Raji (cell line): ENCODE data around the gene TREX2.

Source experiments
- POLR2A ChIP-seq: IDR thresholded peaks from 2 replicates; pipeline ENCODE4 v1.6.1; 2011; ENCODE audit warnings: low read depth, low read length, control low read depth; ENCODE audit not compliant: insufficient read depth

Gene TREX2

GRCh38 chrX:153398275-153398960 lies 47.4 kb downstream of the TREX2 start:
- no peak for TF ChIP-seq POLR2A

- no peak for TF ChIP-seq POLR2A
Measured at GRCh38 chrX:153397256-153397960, 48.4 kb downstream of the TREX2 start.

- no peak for TF ChIP-seq POLR2A
Measured at GRCh38 chrX:153396320-153397195, 49.3 kb downstream of the TREX2 start.

GRCh38 chrX:153395613-153396319 lies 50.1 kb downstream of the TREX2 start:
- TF ChIP-seq POLR2A: no peak

- no peak for TF ChIP-seq POLR2A
Measured at GRCh38 chrX:153394612-153395011, 51.2 kb downstream of the TREX2 start.
